SK-N-SH treated with all-trans-retinoic acid at 6 μM for 48 hours (cell line): ENCODE results near the gene TRABD2A.

Experiments
- CSDC2 ChIP-seq: fragments of 250-450 bp; sonication (Bioruptor Pico); IDR thresholded peaks from 2 replicates; pipeline ENCODE4 v1.5.0; 2020; ENCODE audit warnings: mild to moderate bottlenecking, moderate library complexity
- CSRNP3 ChIP-seq: fragments of 250-450 bp; sonication (Bioruptor Pico); IDR thresholded peaks from 2 replicates; pipeline ENCODE4 v1.5.1; 2021; ENCODE audit warnings: mild to moderate bottlenecking, moderate library complexity
- PPARA ChIP-seq: fragments of 250-450 bp; sonication (Bioruptor Pico); IDR thresholded peaks from 2 replicates; pipeline ENCODE4 v1.5.0; 2020; ENCODE audit warnings: mild to moderate bottlenecking, borderline replicate concordance
- TCF4 ChIP-seq: fragments of 250-450 bp; sonication (Bioruptor Pico); IDR thresholded peaks from 2 replicates; pipeline ENCODE4 v1.8.0; 2021; ENCODE audit warnings: mild to moderate bottlenecking, moderate library complexity, borderline replicate concordance
- ZFP3 ChIP-seq: fragments of 250-450 bp; sonication (Bioruptor Pico); IDR thresholded peaks from 2 replicates; pipeline ENCODE4 v1.5.0; 2020; ENCODE audit warnings: mild to moderate bottlenecking, moderate library complexity
- ZNF8 ChIP-seq: fragments of 450-650 bp; formaldehyde crosslinking; IDR thresholded peaks from 2 replicates; pipeline ENCODE4 v1.5.0; 2020; ENCODE audit warnings: mild to moderate bottlenecking, moderate library complexity
- TF ChIP-seq, protein P1 (sequence below): fragments of 250-450 bp; sonication (Bioruptor Pico); IDR thresholded peaks from 2 replicates; pipeline ENCODE4 v1.5.1; 2020; ENCODE audit warnings: low read depth, mild to moderate bottlenecking, moderate library complexity

DNA sequence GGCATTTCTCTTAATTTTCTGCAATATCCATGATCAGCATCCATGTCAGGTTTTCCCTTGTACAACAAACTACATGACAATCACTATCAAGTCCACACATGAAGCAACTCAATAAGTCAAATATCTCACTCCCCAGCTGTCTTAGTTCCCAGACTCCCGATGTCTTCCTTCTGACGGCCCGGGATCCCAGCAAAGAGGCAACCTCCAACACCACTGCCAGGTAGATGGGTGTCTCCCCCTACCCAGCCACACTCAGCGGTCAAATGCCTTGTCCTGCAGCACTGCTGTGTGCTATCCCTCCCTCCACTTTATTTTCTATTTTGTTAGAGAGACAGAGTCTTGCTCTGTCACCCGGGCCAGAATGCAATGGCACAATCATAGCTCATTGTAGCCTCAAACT lies 23.3 kb downstream of the TRABD2A start:
- TF ChIP-seq ZNF8 (CRISPR knock-in tag) (no peak), CSRNP3 (CRISPR knock-in tag) (no peak), PPARA (CRISPR knock-in tag) (no peak), TCF4 (CRISPR knock-in tag) (no peak), CSDC2 (CRISPR knock-in tag) (no peak), ZFP3 (CRISPR knock-in tag) (no peak)
- TF ChIP-seq, protein P1, sequence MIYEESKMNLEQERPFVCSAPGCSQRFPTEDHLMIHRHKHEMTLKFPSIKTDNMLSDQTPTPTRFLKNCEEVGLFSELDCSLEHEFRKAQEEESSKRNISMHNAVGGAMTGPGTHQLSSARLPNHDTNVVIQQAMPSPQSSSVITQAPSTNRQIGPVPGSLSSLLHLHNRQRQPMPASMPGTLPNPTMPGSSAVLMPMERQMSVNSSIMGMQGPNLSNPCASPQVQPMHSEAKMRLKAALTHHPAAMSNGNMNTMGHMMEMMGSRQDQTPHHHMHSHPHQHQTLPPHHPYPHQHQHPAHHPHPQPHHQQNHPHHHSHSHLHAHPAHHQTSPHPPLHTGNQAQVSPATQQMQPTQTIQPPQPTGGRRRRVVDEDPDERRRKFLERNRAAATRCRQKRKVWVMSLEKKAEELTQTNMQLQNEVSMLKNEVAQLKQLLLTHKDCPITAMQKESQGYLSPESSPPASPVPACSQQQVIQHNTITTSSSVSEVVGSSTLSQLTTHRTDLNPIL (CRISPR knock-in tag): no peak
